ENCODE data around the gene KNSTRN. TPM values are rescaled to one million over a fixed set of nuclear protein-coding genes. Genes with fewer than 3 reads are reported as not detected.

Gene KNSTRN, protein sequence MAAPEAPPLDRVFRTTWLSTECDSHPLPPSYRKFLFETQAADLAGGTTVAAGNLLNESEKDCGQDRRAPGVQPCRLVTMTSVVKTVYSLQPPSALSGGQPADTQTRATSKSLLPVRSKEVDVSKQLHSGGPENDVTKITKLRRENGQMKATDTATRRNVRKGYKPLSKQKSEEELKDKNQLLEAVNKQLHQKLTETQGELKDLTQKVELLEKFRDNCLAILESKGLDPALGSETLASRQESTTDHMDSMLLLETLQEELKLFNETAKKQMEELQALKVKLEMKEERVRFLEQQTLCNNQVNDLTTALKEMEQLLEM
- total RNA-seq (25.4 TPM), polyA plus RNA-seq (7.5 TPM)

GRCh38 chr15:40382580-40383456, at the start of gene KNSTRN:
Gene KNSTRN (plus strand): TSS chr15:40382721. CDS start chr15:40382836, 115 bp downstream.
- Histone ChIP-seq H3K4me1 (ENCODE audit: insufficient read depth) (no peaks in the 10 kb centered on the region), H3K36me3 (ENCODE audit: insufficient read depth) (no peaks in the 10 kb centered on the region), H3K27ac (ENCODE audit: low read depth) (no peak within 1 kb of the TSS), H3K4me3 (ENCODE audit: low read depth, low read length) (peak within 1 kb of the TSS; percentile 79)
- DNase-seq (ENCODE audit: extremely low spot score), result peak; percentile 82
- WGBS, result 4% methylated on average over 57 of the region's 57 CpGs

DNA sequence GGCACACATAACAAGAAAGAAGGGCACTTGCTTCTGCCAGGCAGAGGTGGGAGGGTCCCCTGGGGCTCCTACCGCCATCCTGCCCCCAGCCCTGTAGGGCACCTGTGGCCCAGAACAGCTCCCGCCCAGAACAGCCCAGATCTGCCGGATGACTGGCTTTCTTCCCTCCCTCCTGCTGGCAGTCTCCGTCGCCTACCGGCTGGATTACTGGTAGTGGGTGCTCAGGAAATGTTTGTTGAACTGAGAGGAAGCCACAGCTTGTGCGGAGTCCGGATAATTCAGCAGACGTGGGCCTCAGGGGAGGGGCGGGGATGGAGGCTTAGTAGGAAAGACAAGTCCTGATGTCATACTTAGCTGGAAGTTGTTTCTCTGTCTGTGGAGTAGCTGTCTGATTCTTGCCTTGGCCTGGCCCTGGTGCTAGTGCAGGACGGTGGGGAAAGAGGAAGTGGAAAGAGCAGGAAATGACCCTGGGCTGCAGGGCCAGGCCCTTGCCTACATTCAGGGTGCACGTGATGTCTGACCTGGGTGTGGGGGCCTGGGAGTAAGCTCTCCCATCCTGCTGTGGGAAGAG, 48.5 kb upstream of the KNSTRN start:
- Histone ChIP-seq H3K27ac (ENCODE audit: low read depth) (peak overlapping the region; percentile 71), H3K4me3 (ENCODE audit: low read depth, low read length) (no peak overlapping the region), H3K4me1 (ENCODE audit: insufficient read depth) (peaks cover 3% of the 10 kb centered on the region)

GRCh38 chr15:40334541-40334940, 48.0 kb upstream of the KNSTRN start:
- Histone ChIP-seq H3K4me3 (ENCODE audit: low read depth, low read length) (no peak overlapping the region), H3K4me1 (ENCODE audit: insufficient read depth) (peaks cover 3% of the 10 kb centered on the region), H3K27ac (ENCODE audit: low read depth) (no peak overlapping the region), H3K36me3 (ENCODE audit: insufficient read depth) (peaks cover 2% of the 10 kb centered on the region)
- 79% methylated on average over 3 of the region's 3 CpGs for WGBS
- DNase-seq (ENCODE audit: extremely low spot score), result no peak

More for the DNA sequence above, 48.5 kb upstream of the KNSTRN start:
- H3K36me3 ChIP-seq (ENCODE audit: insufficient read depth), result peaks cover 2% of the 10 kb centered on the region
- no peak for DNase-seq (ENCODE audit: extremely low spot score)
- WGBS, result 12% methylated on average over 12 of the region's 12 CpGs

GRCh38 chr15:40334941-40335795, 47.4 kb upstream of the KNSTRN start:
- no peak for DNase-seq (ENCODE audit: extremely low spot score)
- H3K4me1 ChIP-seq (ENCODE audit: insufficient read depth), result peaks cover 3% of the 10 kb centered on the region

GRCh38 chr15:40335938-40336743, 46.4 kb upstream of the KNSTRN start:
- H3K4me1 ChIP-seq (ENCODE audit: insufficient read depth), result peaks cover 5% of the 10 kb centered on the region

More at GRCh38 chr15:40334941-40335795, 47.4 kb upstream of the KNSTRN start:
- Histone ChIP-seq H3K27ac (ENCODE audit: low read depth) (no peak overlapping the region), H3K4me3 (ENCODE audit: low read depth, low read length) (no peak overlapping the region), H3K36me3 (ENCODE audit: insufficient read depth) (peaks cover 2% of the 10 kb centered on the region)
- WGBS, result 82% methylated on average over 26 of the region's 26 CpGs

DNA sequence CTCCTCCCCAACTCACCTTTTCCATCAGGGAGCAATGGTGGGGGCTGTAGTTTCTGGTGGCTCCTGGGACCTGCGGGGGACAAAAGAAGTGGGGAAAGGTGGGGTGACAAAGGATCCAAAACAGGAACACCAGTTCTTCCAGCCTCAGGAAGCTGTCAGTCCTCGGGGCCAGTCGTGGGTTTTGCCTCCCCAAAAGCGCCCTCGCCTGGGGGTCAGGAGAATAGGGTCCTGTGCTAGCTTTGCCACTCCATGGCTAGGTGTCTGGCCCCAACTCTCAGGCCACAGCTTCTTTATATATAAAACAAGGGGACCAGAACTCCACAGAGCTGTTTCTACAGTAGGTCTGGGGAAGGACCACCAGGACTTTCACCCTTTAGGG, 45.8 kb upstream of the KNSTRN start:
- DNase-seq (ENCODE audit: extremely low spot score), result no peak
- H3K4me1 ChIP-seq (ENCODE audit: insufficient read depth), result peaks cover 6% of the 10 kb centered on the region
- H3K27ac ChIP-seq (ENCODE audit: low read depth), result no peak overlapping the region
- H3K36me3 ChIP-seq (ENCODE audit: insufficient read depth), result peaks cover 2% of the 10 kb centered on the region
- WGBS, result 71% methylated on average over 5 of the region's 5 CpGs
- no peak overlapping the region for H3K4me3 ChIP-seq (ENCODE audit: low read depth, low read length)

More at GRCh38 chr15:40335938-40336743, 46.4 kb upstream of the KNSTRN start:
- no peak for DNase-seq (ENCODE audit: extremely low spot score)
- WGBS, result 84% methylated on average over 13 of the region's 13 CpGs
- no peak overlapping the region for H3K4me3 ChIP-seq (ENCODE audit: low read depth, low read length)
- peaks cover 2% of the 10 kb centered on the region for H3K36me3 ChIP-seq (ENCODE audit: insufficient read depth)
- H3K27ac ChIP-seq (ENCODE audit: low read depth), result no peak overlapping the region

DNA sequence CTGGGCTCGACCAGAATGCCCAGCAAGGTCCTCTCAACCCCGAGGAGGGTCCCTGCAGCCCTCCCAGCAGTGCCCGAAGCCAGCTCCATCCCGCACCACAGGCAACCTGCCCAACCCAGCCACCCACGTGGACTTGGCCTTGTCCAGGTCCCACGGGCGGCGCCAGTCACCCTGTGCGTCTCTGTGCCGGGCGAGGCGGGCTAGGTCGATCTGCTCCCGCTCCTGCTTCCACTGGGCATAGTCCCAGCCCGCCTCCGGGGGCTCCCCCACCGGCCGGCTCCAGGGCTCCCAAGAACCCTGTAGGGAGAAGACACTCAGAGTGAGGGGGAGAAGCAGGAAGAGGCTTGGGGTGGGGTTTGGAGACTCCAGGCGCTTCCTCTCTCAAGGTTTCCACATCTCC, 44.9 kb upstream of the KNSTRN start:
- peaks cover 6% of the 10 kb centered on the region for H3K4me1 ChIP-seq (ENCODE audit: insufficient read depth)
- H3K4me3 ChIP-seq (ENCODE audit: low read depth, low read length), result no peak overlapping the region

GRCh38 chr15:40338041-40338657, 44.4 kb upstream of the KNSTRN start:
- H3K27ac ChIP-seq (ENCODE audit: low read depth), result no peak overlapping the region
- peaks cover 2% of the 10 kb centered on the region for H3K36me3 ChIP-seq (ENCODE audit: insufficient read depth)
- 45% methylated on average over 11 of the region's 11 CpGs for WGBS
- no peak overlapping the region for H3K4me3 ChIP-seq (ENCODE audit: low read depth, low read length)
- H3K4me1 ChIP-seq (ENCODE audit: insufficient read depth), result peaks cover 6% of the 10 kb centered on the region
- DNase-seq (ENCODE audit: extremely low spot score), result no peak

More for the DNA sequence above, 44.9 kb upstream of the KNSTRN start:
- WGBS, result 60% methylated on average over 19 of the region's 19 CpGs
- H3K36me3 ChIP-seq (ENCODE audit: insufficient read depth), result peaks cover 2% of the 10 kb centered on the region
- no peak for DNase-seq (ENCODE audit: extremely low spot score)
- H3K27ac ChIP-seq (ENCODE audit: low read depth), result no peak overlapping the region

DNA sequence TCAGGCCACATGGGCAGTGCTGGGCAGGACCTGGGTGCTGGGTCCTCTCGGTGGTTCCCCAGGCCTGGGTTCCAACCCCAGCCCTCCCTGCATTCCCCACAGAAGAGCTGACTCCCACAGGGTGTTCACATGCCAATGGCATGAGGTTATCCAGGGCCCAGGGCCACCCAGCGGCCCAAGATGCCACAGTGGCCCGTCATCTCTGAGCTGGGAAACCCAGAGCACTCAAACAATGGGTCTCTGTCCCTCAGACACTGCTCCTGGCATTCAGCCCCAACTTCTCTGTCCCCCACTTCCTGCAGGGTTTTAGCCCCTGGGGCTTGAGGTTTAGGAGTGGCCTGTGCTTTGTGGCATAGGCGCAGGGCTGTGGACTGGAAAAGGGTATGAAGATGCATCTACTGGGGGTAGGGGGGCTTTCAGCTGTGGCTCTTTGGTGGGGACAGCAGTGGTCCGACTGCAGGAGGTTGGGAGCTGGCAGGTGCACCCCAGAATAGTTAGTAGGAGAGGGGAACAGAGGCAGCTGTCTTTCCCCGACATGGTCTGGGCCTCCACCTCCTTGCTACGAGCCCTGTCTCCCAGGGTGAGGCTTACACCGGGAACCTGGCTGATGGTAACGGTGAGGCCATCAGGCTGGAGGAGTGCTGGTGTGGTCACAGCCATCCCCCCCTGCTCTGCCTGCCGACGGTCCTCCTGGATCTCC, 43.5 kb upstream of the KNSTRN start:
- Histone ChIP-seq H3K27ac (ENCODE audit: low read depth) (peak overlapping the region; percentile 94), H3K4me3 (ENCODE audit: low read depth, low read length) (peak overlapping the region; percentile 35), H3K4me1 (ENCODE audit: insufficient read depth) (peaks cover 6% of the 10 kb centered on the region), H3K36me3 (ENCODE audit: insufficient read depth) (peaks cover 2% of the 10 kb centered on the region)
- no peak for DNase-seq (ENCODE audit: extremely low spot score)
- WGBS, result 59% methylated on average over 11 of the region's 11 CpGs

- H3K27ac ChIP-seq (ENCODE audit: low read depth), result peak overlapping the region; percentile 94
- 71% methylated on average over 7 of the region's 7 CpGs for WGBS
- peak overlapping the region; percentile 35 for H3K4me3 ChIP-seq (ENCODE audit: low read depth, low read length)
- DNase-seq (ENCODE audit: extremely low spot score), result no peak
- peaks cover 6% of the 10 kb centered on the region for H3K4me1 ChIP-seq (ENCODE audit: insufficient read depth)
- H3K36me3 ChIP-seq (ENCODE audit: insufficient read depth), result peaks cover 2% of the 10 kb centered on the region
Measured at GRCh38 chr15:40339621-40339945, 42.9 kb upstream of the KNSTRN start.

DNA sequence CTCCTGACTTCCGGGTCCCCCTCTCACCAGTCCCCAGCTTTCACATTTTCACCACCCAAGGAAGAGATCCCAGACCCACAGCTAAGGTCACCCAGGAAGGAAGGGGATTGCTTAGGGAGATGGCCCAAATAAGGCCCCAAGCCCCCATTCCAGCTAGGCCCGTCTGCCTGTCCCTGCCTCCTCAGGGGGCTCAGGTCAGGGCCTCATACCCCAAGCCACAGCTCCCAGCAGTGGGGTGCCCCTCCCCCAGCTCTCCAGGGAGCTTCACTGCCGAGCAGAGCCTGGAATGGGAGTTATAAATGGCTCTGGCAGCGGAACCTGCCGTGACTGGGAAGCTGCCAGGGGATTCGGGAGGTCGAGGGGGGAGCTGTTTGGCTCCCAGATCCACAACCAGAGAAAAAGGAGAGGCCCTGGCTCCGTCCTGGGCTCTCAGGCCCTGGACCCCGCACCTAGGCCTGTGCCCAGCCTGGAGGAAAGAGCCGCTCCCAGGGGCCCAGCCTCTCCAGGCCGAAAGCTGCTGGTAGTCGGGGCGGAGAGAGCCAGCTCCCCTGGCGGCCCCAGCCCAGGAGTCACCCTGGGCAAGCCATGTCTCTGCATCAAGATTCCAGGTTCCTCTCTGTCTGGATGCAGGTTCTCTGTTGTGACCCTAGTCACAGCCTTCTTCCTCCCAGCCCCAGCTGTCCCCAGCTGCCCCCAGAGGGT, 42.3 kb upstream of the KNSTRN start:
- WGBS, result 19% methylated on average over 14 of the region's 14 CpGs
- Histone ChIP-seq H3K36me3 (ENCODE audit: insufficient read depth) (peaks cover 2% of the 10 kb centered on the region), H3K4me3 (ENCODE audit: low read depth, low read length) (peak overlapping the region; percentile 35), H3K4me1 (ENCODE audit: insufficient read depth) (peaks cover 6% of the 10 kb centered on the region), H3K27ac (ENCODE audit: low read depth) (peak overlapping the region; percentile 94)
- no peak for DNase-seq (ENCODE audit: extremely low spot score)

Measured in urinary bladder (tissue), 4 donors.